ENCODE results near the gene CYTH1.

The CYTH1 gene

GRCh38 chr17:78804777-78805176 lies 22.7 kb upstream of the CYTH1 start:
- DNase-seq (ENCODE audit: low read depth, low spot score) = no peak

- DNase-seq (ENCODE audit: low read depth, low spot score) = no peak
Measured at GRCh38 chr17:78803186-78803845, 21.2 kb upstream of the CYTH1 start.

- no peak for DNase-seq (ENCODE audit: low read depth, low spot score)
Measured at GRCh38 chr17:78802459-78802858, 20.4 kb upstream of the CYTH1 start.

- no peak for DNase-seq (ENCODE audit: low read depth, low spot score)
Measured at GRCh38 chr17:78802008-78802407, 19.9 kb upstream of the CYTH1 start.

- DNase-seq (ENCODE audit: low read depth, low spot score) = no peak
Measured at GRCh38 chr17:78800132-78800931, 18.3 kb upstream of the CYTH1 start.

GRCh38 chr17:78798695-78799559 lies 16.9 kb upstream of the CYTH1 start:
- no peak for DNase-seq (ENCODE audit: low read depth, low spot score)

GRCh38 chr17:78797691-78798585 lies 15.9 kb upstream of the CYTH1 start:
- DNase-seq (ENCODE audit: low read depth, low spot score) = no peak

- no peak for DNase-seq (ENCODE audit: low read depth, low spot score)
Measured at GRCh38 chr17:78797213-78797612, 15.1 kb upstream of the CYTH1 start.

GRCh38 chr17:78796517-78796900 lies 14.4 kb upstream of the CYTH1 start:
- no peak for DNase-seq (ENCODE audit: low read depth, low spot score)

GRCh38 chr17:78795861-78796516 lies 13.9 kb upstream of the CYTH1 start:
- no peak for DNase-seq (ENCODE audit: low read depth, low spot score)

GRCh38 chr17:78794864-78795640 lies 13.0 kb upstream of the CYTH1 start:
- DNase-seq (ENCODE audit: low read depth, low spot score) = no peak

GRCh38 chr17:78794399-78794798 lies 12.3 kb upstream of the CYTH1 start:
- no peak for DNase-seq (ENCODE audit: low read depth, low spot score)

- no peak for DNase-seq (ENCODE audit: low read depth, low spot score)
Measured at GRCh38 chr17:78793968-78794367, 11.9 kb upstream of the CYTH1 start.

- DNase-seq (ENCODE audit: low read depth, low spot score) = no peak
Measured at GRCh38 chr17:78793415-78793814, 11.3 kb upstream of the CYTH1 start.

GRCh38 chr17:78791840-78792709 lies 10.0 kb upstream of the CYTH1 start:
- DNase-seq (ENCODE audit: low read depth, low spot score) = no peak

GRCh38 chr17:78790552-78790951 lies 8.5 kb upstream of the CYTH1 start:
- DNase-seq (ENCODE audit: low read depth, low spot score) = no peak

GRCh38 chr17:78789663-78790181 lies 7.6 kb upstream of the CYTH1 start:
- no peak for DNase-seq (ENCODE audit: low read depth, low spot score)

GRCh38 chr17:78789149-78789662 lies 7.1 kb upstream of the CYTH1 start:
- DNase-seq (ENCODE audit: low read depth, low spot score) = no peak

- DNase-seq (ENCODE audit: low read depth, low spot score) = no peak
Measured at GRCh38 chr17:78788451-78788850, 6.4 kb upstream of the CYTH1 start.

Data from iPS DF 19.7 (cell line).